Liver (tissue), 3 donors: ENCODE measurements around the gene SCUBE1.

Source experiments
- ATF3 ChIP-seq: IDR thresholded peaks from 2 replicates; pipeline ENCODE4 v1.6.1; 2016; ENCODE audit warnings: antibody characterized with exemption
- CTCF ChIP-seq: fragments of 150-350 bp; IDR thresholded peaks from 2 replicates; pipeline ENCODE4 v1.5.1; 2017; ENCODE audit warnings: improper control_type of control experiment, low read depth, low read length; ENCODE audit not compliant: missing input control
- EGR1 ChIP-seq, 2 donors: IDR thresholded peaks; 2 replicates each; pipeline ENCODE4 v1.6.1; 2016 to 2018; ENCODE audit warnings: antibody characterized with exemption in 2 of 2, low read depth in 2 of 2
- FOXA1 ChIP-seq: IDR thresholded peaks from 2 replicates; pipeline ENCODE4 v1.6.1; 2016; ENCODE audit warnings: antibody characterized with exemption
- GABPA ChIP-seq, 2 donors: IDR thresholded peaks in 1 of 2; conservative IDR thresholded peaks in 1 of 2; 2 replicates each; pipeline ENCODE4 v1.6.1; 2016; ENCODE audit warnings: antibody characterized with exemption in 2 of 2, mild to moderate bottlenecking in 1 of 2, moderate library complexity in 1 of 2
- HNF4G ChIP-seq: IDR thresholded peaks from 2 replicates; pipeline ENCODE4 v1.6.1; 2016; ENCODE audit warnings: antibody characterized with exemption
- MAX ChIP-seq: IDR thresholded peaks from 2 replicates; pipeline ENCODE4 v1.6.1; 2016; ENCODE audit warnings: antibody characterized with exemption
- RAD21 ChIP-seq, 2 donors: IDR thresholded peaks; 2 replicates each; pipeline ENCODE4 v1.6.1; 2016; ENCODE audit warnings: antibody characterized with exemption in 2 of 2, mild to moderate bottlenecking in 2 of 2
- REST ChIP-seq: IDR thresholded peaks from 2 replicates; pipeline ENCODE4 v1.6.1; 2016; ENCODE audit warnings: antibody characterized with exemption, mild to moderate bottlenecking
- SP1 ChIP-seq: IDR thresholded peaks from 2 replicates; pipeline ENCODE4 v1.6.1; 2018; ENCODE audit warnings: antibody characterized with exemption, mild to moderate bottlenecking
- TAF1 ChIP-seq: conservative IDR thresholded peaks from 2 replicates; pipeline ENCODE4 v1.6.1; 2016; ENCODE audit warnings: antibody characterized with exemption, mild to moderate bottlenecking
- YY1 ChIP-seq: IDR thresholded peaks from 2 replicates; pipeline ENCODE4 v1.6.1; 2016; ENCODE audit warnings: antibody characterized with exemption, mild to moderate bottlenecking
- ZBTB33 ChIP-seq: IDR thresholded peaks from 2 replicates; pipeline ENCODE4 v1.6.1; 2016; ENCODE audit warnings: antibody characterized with exemption
- donor health status: healthy.
- donor health status: healthy.

- no peak for TF ChIP-seq CTCF
- no peak for TF ChIP-seq EGR1 (IDR thresholded peaks at IDR 0.05; ENCODE audit: low read depth in 2 of 2)
- TF ChIP-seq YY1 = no peak
- no peak for TF ChIP-seq ATF3
- no peak for TF ChIP-seq HNF4G
- TF ChIP-seq ZBTB33 = no peak
- no peak for TF ChIP-seq REST
- no peak for TF ChIP-seq TAF1
- TF ChIP-seq RAD21 (IDR thresholded peaks at IDR 0.05) = no peak
- TF ChIP-seq MAX = no peak
- no peak for TF ChIP-seq SP1
- no peak for TF ChIP-seq FOXA1
- no peak for TF ChIP-seq GABPA (IDR thresholded peaks at IDR 0.05 in 1 of 2, conservative IDR thresholded peaks at IDR 0.05 in 1 of 2)
Measured at GRCh38 chr22:43202326-43202725, 140.8 kb downstream of the SCUBE1 start.
